ENCODE measurements around the gene MACROH2A1.

Gene MACROH2A1

DNA sequence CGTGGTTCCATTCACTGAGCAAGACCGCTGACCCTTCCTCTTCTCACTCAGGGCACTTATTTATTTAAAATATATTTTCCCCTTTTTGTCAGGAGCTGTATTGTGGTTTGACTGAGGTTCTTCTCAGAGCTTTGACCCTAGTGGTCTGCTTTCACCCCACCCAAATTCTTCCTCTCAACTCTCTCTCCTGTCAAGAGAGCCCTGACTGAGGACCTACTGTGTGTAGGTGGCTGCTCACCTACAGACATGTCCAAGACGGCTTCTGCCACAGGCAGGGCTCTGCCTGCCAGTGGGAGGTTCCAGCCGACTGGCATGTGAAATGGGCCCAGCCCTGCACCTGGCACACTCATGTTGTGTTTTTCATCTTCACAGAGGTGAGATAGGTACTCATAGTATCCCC, 42.9 kb upstream of the MACROH2A1 start:
- no peak overlapping the region for H3K9ac ChIP-seq (ENCODE audit: low read depth, low read length)
- no peak overlapping the region for H3K4me3 ChIP-seq (ENCODE audit: low read length)
- H3K4me1 ChIP-seq (ENCODE audit: control insufficient read depth, insufficient read depth, low read length), result peaks cover 10% of the 10 kb centered on the region
- H3K27me3 ChIP-seq (ENCODE audit: control insufficient read depth, insufficient read depth, low read length), result peaks cover 30% of the 10 kb centered on the region
- H3K4me2 ChIP-seq (ENCODE audit: low read length), result no peak overlapping the region
- H3K9me3 ChIP-seq (replicated peaks; ENCODE audit: low read length), result no peaks in the 10 kb centered on the region
- no peaks in the 10 kb centered on the region for H3K36me3 ChIP-seq (ENCODE audit: insufficient read depth, low read length)

DNA sequence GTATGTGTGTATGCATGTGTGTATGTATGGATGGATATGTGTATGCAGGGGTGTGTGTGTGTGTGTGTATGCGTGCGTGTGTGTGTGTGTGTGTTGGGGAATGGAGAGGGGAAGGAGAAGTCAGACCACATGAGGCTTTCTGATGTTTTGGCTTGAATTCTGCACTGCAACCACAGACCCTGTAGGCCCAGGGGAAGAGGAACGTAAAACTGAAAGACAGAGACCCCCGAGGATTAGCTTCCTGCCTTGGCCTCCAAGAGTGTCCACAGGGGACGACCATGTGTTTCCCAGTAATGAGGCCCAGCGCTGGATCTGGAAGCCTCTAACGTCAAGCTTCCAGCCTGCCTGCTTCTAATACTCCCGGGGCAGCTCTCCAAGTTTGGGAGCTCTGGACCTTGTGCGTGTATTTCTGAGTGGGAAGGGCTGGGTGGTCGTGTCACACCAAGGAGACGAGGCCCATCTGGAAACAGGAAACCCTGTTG, 42.4 kb upstream of the MACROH2A1 start:
- Histone ChIP-seq H3K4me3 (ENCODE audit: low read length) (no peak overlapping the region), H3K4me2 (ENCODE audit: low read length) (no peak overlapping the region), H3K27me3 (ENCODE audit: control insufficient read depth, insufficient read depth, low read length) (peaks cover 25% of the 10 kb centered on the region), H3K9ac (ENCODE audit: low read depth, low read length) (no peak overlapping the region), H3K36me3 (ENCODE audit: insufficient read depth, low read length) (no peaks in the 10 kb centered on the region), H3K4me1 (ENCODE audit: control insufficient read depth, insufficient read depth, low read length) (peaks cover 10% of the 10 kb centered on the region), H3K9me3 (replicated peaks; ENCODE audit: low read length) (no peaks in the 10 kb centered on the region)

DNA sequence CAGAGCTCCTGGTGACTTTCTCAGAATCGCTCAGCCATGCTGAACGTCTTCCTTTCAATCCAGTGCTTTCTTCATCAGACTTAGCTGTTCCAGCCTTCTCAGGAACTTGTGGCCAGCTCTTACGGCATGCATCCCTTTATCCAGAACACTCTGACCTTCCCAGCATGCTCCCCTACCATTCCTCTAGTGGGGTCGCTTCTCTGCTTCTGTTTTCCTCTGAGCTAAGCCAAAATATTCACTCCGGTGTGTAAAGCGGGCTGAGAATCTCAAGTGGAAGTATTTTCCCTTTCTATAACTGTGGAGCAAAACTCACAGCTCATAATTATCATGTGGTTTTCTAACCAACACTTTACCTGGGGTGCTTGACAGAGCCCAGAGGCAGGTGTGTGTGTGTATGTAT, 41.9 kb upstream of the MACROH2A1 start:
- H3K4me1 ChIP-seq (ENCODE audit: control insufficient read depth, insufficient read depth, low read length), result peaks cover 10% of the 10 kb centered on the region

GRCh38 chr5:135439231-135440205, 40.5 kb upstream of the MACROH2A1 start:
- H3K9me3 ChIP-seq (replicated peaks; ENCODE audit: low read length), result no peaks in the 10 kb centered on the region
- no peak overlapping the region for H3K9ac ChIP-seq (ENCODE audit: low read depth, low read length)

More for the DNA sequence above, 41.9 kb upstream of the MACROH2A1 start:
- no peak overlapping the region for H3K4me3 ChIP-seq (ENCODE audit: low read length)
- H3K27me3 ChIP-seq (ENCODE audit: control insufficient read depth, insufficient read depth, low read length), result peaks cover 24% of the 10 kb centered on the region
- no peak overlapping the region for H3K4me2 ChIP-seq (ENCODE audit: low read length)
- no peaks in the 10 kb centered on the region for H3K9me3 ChIP-seq (replicated peaks; ENCODE audit: low read length)
- no peak overlapping the region for H3K9ac ChIP-seq (ENCODE audit: low read depth, low read length)
- H3K36me3 ChIP-seq (ENCODE audit: insufficient read depth, low read length), result no peaks in the 10 kb centered on the region

GRCh38 chr5:135438636-135439221, 39.7 kb upstream of the MACROH2A1 start:
- no peak overlapping the region for H3K4me2 ChIP-seq (ENCODE audit: low read length)
- H3K9me3 ChIP-seq (replicated peaks; ENCODE audit: low read length), result no peaks in the 10 kb centered on the region
- no peak overlapping the region for H3K9ac ChIP-seq (ENCODE audit: low read depth, low read length)
- peaks cover 10% of the 10 kb centered on the region for H3K4me1 ChIP-seq (ENCODE audit: control insufficient read depth, insufficient read depth, low read length)
- H3K4me3 ChIP-seq (ENCODE audit: low read length), result no peak overlapping the region
- no peaks in the 10 kb centered on the region for H3K36me3 ChIP-seq (ENCODE audit: insufficient read depth, low read length)
- H3K27me3 ChIP-seq (ENCODE audit: control insufficient read depth, insufficient read depth, low read length), result peaks cover 30% of the 10 kb centered on the region

More at GRCh38 chr5:135439231-135440205, 40.5 kb upstream of the MACROH2A1 start:
- no peaks in the 10 kb centered on the region for H3K36me3 ChIP-seq (ENCODE audit: insufficient read depth, low read length)
- no peak overlapping the region for H3K4me2 ChIP-seq (ENCODE audit: low read length)
- peaks cover 36% of the 10 kb centered on the region for H3K27me3 ChIP-seq (ENCODE audit: control insufficient read depth, insufficient read depth, low read length)
- H3K4me3 ChIP-seq (ENCODE audit: low read length), result no peak overlapping the region
- peaks cover 10% of the 10 kb centered on the region for H3K4me1 ChIP-seq (ENCODE audit: control insufficient read depth, insufficient read depth, low read length)

DNA sequence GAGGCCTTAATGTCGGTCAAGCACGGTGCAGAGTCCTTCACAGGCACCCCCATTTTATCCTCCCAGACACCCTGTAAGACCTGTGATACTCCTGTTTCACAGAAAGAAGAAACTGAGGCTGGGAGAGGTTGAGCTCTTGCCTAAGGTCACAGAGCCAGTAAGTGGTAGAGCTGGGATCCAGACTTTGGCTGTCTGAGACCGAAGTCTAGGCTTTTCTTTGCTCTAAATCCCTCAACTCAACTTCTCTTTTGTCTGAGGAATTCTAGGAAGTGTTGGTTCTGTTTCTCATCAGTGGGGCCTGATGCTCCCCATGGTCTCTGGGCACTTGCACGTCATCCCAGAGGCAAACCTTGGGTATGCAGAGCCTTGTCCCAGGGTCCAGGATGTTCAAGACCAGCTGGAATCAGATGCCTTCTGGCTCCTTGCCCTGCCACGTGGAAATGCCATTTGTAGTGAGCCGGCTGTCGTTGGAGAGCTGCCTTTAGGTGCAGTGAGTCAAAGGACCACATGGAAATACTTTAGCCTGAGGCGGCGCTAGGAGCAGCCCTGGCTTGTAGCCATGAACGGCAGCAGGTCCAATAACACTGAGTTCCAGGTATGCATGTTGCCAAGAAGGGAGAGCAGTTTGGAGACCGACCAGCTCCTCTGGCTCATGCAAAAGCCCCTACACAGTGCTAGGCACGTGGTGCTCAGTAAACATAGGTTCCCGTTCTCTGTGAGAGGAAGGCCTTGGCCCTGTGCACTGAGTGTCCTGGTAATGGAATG, 38.9 kb upstream of the MACROH2A1 start:
- Histone ChIP-seq H3K4me3 (ENCODE audit: low read length) (no peak overlapping the region), H3K4me2 (ENCODE audit: low read length) (no peak overlapping the region), H3K9me3 (replicated peaks; ENCODE audit: low read length) (no peaks in the 10 kb centered on the region), H3K4me1 (ENCODE audit: control insufficient read depth, insufficient read depth, low read length) (peaks cover 10% of the 10 kb centered on the region), H3K27me3 (ENCODE audit: control insufficient read depth, insufficient read depth, low read length) (peaks cover 22% of the 10 kb centered on the region), H3K9ac (ENCODE audit: low read depth, low read length) (no peak overlapping the region), H3K36me3 (ENCODE audit: insufficient read depth, low read length) (no peaks in the 10 kb centered on the region)

DNA sequence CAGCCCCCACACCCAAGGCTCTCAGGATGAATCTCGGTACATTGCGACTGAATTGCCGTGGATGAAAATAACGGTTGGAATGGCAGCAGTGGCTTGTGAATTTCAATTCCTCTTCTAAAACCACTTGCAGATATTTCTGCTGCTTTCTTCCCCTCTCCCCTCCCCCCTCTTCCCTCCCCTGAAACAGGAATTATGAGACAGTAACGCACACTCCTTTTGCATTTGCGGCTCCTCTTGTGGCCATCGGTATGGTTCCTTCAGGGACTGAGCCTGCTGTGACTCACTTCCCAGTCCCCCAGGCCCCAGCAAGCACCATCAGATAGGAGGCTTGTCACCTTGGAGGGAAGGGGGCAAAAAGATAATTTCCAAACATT, 38.4 kb upstream of the MACROH2A1 start:
- Histone ChIP-seq H3K9me3 (replicated peaks; ENCODE audit: low read length) (no peaks in the 10 kb centered on the region), H3K27me3 (ENCODE audit: control insufficient read depth, insufficient read depth, low read length) (peaks cover 20% of the 10 kb centered on the region), H3K9ac (ENCODE audit: low read depth, low read length) (no peak overlapping the region), H3K36me3 (ENCODE audit: insufficient read depth, low read length) (no peaks in the 10 kb centered on the region), H3K4me2 (ENCODE audit: low read length) (no peak overlapping the region), H3K4me1 (ENCODE audit: control insufficient read depth, insufficient read depth, low read length) (peaks cover 10% of the 10 kb centered on the region), H3K4me3 (ENCODE audit: low read length) (no peak overlapping the region)

DNA sequence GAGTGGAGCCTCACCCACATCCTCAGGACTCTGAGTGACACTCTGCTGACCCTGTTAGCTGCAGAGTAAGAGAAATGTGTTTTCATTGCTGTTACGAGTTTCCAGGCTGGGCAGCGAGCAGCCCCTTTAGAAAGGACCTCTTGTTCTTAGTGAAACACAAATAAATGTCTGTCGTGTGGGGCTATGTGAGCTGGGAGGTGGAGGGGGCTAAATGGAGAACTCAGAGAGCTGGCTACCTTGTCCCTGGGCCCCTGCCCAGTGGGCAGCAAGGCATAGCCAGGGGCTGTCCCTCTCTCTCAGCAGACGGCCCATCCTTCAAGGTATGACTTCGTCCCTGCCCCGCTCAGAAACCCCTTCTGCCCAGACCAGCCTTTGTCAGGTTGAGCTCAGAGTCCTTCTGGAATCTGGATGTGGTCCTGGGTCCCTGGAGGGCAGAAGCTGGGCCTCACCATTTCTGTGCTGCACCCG, 38.0 kb upstream of the MACROH2A1 start:
- H3K9me3 ChIP-seq (replicated peaks; ENCODE audit: low read length), result no peaks in the 10 kb centered on the region
- no peak overlapping the region for H3K4me3 ChIP-seq (ENCODE audit: low read length)
- H3K9ac ChIP-seq (ENCODE audit: low read depth, low read length), result no peak overlapping the region
- peaks cover 10% of the 10 kb centered on the region for H3K4me1 ChIP-seq (ENCODE audit: control insufficient read depth, insufficient read depth, low read length)
- H3K27me3 ChIP-seq (ENCODE audit: control insufficient read depth, insufficient read depth, low read length), result peaks cover 20% of the 10 kb centered on the region
- no peak overlapping the region for H3K4me2 ChIP-seq (ENCODE audit: low read length)
- H3K36me3 ChIP-seq (ENCODE audit: insufficient read depth, low read length), result no peaks in the 10 kb centered on the region

DNA sequence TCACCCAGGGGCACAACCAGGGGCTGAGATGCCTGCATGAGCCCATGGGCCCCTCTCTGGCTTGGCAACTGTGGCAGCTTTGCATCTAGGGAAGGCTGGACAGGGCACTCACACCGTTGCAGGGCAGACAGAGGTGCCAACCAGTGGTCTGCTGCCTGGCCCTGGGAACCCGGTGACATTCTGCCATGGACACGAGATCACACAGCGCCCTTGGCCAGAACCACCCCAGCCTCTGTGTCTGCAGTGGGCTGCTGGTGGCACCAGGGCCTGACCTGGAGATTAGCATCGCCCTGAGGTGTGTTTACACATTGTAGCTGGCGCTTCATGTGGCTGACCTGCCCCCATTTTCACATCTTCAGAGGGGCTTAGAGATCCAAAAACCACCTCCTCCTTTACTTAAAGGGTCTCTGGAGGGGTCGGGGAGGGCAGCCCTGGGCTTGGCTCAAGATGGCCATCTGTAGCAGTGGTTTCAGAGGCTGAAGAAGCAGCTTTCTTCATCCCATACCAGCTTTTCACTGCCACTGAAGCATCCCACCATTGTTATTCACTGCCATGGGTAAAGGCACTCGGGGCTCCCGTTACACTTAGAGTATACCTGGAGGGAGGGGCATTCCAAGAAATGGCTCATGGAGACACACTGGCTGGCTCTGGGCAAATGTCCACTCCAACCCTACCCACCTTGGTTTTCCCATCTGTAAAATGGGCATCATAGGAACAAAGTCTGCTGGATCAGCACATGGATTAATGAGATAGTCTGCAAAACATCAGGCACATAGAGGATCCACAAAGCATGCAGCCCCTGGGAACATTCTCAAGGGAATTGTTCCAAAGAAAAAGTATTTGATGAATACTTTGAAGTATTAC, 36.7 kb upstream of the MACROH2A1 start:
- Histone ChIP-seq H3K4me3 (ENCODE audit: low read length) (no peak overlapping the region), H3K4me1 (ENCODE audit: control insufficient read depth, insufficient read depth, low read length) (peaks cover 10% of the 10 kb centered on the region), H3K4me2 (ENCODE audit: low read length) (no peak overlapping the region), H3K27me3 (ENCODE audit: control insufficient read depth, insufficient read depth, low read length) (peaks cover 24% of the 10 kb centered on the region), H3K9ac (ENCODE audit: low read depth, low read length) (no peak overlapping the region), H3K36me3 (ENCODE audit: insufficient read depth, low read length) (no peaks in the 10 kb centered on the region), H3K9me3 (replicated peaks; ENCODE audit: low read length) (no peaks in the 10 kb centered on the region)

- H3K27me3 ChIP-seq (ENCODE audit: control insufficient read depth, insufficient read depth, low read length), result peaks cover 24% of the 10 kb centered on the region
- H3K9me3 ChIP-seq (replicated peaks; ENCODE audit: low read length), result no peaks in the 10 kb centered on the region
- no peaks in the 10 kb centered on the region for H3K36me3 ChIP-seq (ENCODE audit: insufficient read depth, low read length)
- H3K4me3 ChIP-seq (ENCODE audit: low read length), result no peak overlapping the region
- H3K4me2 ChIP-seq (ENCODE audit: low read length), result no peak overlapping the region
- peaks cover 10% of the 10 kb centered on the region for H3K4me1 ChIP-seq (ENCODE audit: control insufficient read depth, insufficient read depth, low read length)
- H3K9ac ChIP-seq (ENCODE audit: low read depth, low read length), result no peak overlapping the region
Observed at GRCh38 chr5:135434591-135435466, 35.8 kb upstream of the MACROH2A1 start.

Measured in skeletal muscle satellite cell (primary cell).